ENCODE measurements around the gene FIBCD1. TPM values are rescaled to one million over a fixed set of nuclear protein-coding genes. Genes with fewer than 3 reads are reported as not detected.

Gene FIBCD1
- total and polyA plus RNA-seq, 2 experiments from 2014 or later, result 4.4 to 5.6 TPM

DNA sequence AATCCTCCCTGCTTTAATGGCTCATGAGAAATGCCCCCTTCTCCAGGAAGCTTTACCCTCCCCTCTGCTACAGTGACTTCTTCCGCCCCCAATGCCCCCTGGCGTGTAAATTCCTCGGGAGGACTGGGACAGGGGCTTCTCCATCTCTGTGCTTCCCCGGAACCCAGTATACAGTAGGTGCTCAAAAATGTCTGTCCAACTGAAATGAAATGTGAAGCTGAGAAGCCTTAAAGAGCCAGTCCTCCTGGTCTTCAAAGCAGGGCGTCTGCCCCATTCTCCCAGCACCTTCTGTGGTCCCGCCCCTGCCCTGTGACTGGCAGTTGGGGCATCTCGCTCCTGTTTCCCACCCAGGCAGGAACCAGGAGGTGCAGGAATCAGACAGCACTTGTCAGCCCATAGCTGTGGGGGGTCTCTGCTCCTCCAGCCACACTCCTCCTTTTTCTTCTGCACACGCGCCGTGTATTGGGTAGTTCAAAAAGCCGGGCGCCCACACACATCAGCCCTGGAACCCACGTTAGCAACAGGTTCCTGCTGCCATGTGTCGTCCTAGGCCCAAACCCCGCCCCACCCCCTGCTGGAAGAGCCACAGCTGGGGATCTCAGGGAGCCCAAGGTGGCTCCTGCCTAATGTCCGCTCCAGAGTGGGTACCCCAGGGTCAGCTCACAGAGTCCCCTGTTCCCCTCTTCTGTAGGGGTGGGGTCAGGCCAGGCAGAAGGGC is 16.0 kb downstream of the FIBCD1 start:
- no peaks in the 10 kb centered on the region for H3K36me3 Mint-ChIP-seq (ENCODE audit: low read depth)

More for the DNA sequence above, 16.0 kb downstream of the FIBCD1 start:
- H4K20me1 ChIP-seq (replicated peaks; ENCODE audit: insufficient read depth), result no peaks in the 10 kb centered on the region
- no peak overlapping the region for H3K4me3 ChIP-seq
- no peaks in the 10 kb centered on the region for H3K9me2 ChIP-seq (ENCODE audit: insufficient read depth)
- no peaks in the 10 kb centered on the region for H3K36me3 ChIP-seq (ENCODE audit: insufficient read depth)
- H3K4me1 Mint-ChIP-seq, result peaks cover 11% of the 10 kb centered on the region
- peak; percentile 13 for ATAC-seq
- H3F3A ChIP-seq (replicated peaks; ENCODE audit: low read depth), result no peaks in the 10 kb centered on the region
- H3K27me3 ChIP-seq (ENCODE audit: insufficient read depth), result no peaks in the 10 kb centered on the region
- no peak overlapping the region for H3K27ac ChIP-seq (ENCODE audit: low read depth)
- no peak overlapping the region for H3K27ac Mint-ChIP-seq
- H3K4me1 ChIP-seq (ENCODE audit: insufficient read depth), result no peaks in the 10 kb centered on the region
- peaks cover 8% of the 10 kb centered on the region for H3K27me3 Mint-ChIP-seq (ENCODE audit: insufficient read depth, low read depth, poor library complexity)
- no peak for DNase-seq (ENCODE audit: low spot score)
- H3K4me2 ChIP-seq, result no peak overlapping the region
- TF ChIP-seq JUNB (IDR thresholded peaks at IDR 0.05; ENCODE audit: unreplicated experiment) (no peak), NANOG (IDR thresholded peaks at IDR 0.05; ENCODE audit: borderline replicate concordance) (no peak), EZH2phosphoT487 (IDR thresholded peaks at IDR 0.05; ENCODE audit: unreplicated experiment) (no peak), STAT1 (IDR thresholded peaks at IDR 0.05; ENCODE audit: unreplicated experiment) (no peak), EZH2 (IDR thresholded peaks at IDR 0.05; ENCODE audit: low read depth, unreplicated experiment) (no peak), ZNF114 (CRISPR knock-in tag; IDR thresholded peaks at IDR 0.05) (no peak), POLR2AphosphoS5 (IDR thresholded peaks at IDR 0.05; ENCODE audit: low read depth) (no peak), CREB1 (CRISPR knock-in tag; IDR thresholded peaks at IDR 0.05; ENCODE audit: low read depth) (no peak), ZNF331 (CRISPR knock-in tag; IDR thresholded peaks at IDR 0.05; ENCODE audit: low read depth) (no peak)
- TF ChIP-seq, protein P1, sequence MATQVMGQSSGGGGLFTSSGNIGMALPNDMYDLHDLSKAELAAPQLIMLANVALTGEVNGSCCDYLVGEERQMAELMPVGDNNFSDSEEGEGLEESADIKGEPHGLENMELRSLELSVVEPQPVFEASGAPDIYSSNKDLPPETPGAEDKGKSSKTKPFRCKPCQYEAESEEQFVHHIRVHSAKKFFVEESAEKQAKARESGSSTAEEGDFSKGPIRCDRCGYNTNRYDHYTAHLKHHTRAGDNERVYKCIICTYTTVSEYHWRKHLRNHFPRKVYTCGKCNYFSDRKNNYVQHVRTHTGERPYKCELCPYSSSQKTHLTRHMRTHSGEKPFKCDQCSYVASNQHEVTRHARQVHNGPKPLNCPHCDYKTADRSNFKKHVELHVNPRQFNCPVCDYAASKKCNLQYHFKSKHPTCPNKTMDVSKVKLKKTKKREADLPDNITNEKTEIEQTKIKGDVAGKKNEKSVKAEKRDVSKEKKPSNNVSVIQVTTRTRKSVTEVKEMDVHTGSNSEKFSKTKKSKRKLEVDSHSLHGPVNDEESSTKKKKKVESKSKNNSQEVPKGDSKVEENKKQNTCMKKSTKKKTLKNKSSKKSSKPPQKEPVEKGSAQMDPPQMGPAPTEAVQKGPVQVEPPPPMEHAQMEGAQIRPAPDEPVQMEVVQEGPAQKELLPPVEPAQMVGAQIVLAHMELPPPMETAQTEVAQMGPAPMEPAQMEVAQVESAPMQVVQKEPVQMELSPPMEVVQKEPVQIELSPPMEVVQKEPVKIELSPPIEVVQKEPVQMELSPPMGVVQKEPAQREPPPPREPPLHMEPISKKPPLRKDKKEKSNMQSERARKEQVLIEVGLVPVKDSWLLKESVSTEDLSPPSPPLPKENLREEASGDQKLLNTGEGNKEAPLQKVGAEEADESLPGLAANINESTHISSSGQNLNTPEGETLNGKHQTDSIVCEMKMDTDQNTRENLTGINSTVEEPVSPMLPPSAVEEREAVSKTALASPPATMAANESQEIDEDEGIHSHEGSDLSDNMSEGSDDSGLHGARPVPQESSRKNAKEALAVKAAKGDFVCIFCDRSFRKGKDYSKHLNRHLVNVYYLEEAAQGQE (IDR thresholded peaks at IDR 0.05; ENCODE audit: unreplicated experiment), result no peak
- TF ChIP-seq, protein P2, sequence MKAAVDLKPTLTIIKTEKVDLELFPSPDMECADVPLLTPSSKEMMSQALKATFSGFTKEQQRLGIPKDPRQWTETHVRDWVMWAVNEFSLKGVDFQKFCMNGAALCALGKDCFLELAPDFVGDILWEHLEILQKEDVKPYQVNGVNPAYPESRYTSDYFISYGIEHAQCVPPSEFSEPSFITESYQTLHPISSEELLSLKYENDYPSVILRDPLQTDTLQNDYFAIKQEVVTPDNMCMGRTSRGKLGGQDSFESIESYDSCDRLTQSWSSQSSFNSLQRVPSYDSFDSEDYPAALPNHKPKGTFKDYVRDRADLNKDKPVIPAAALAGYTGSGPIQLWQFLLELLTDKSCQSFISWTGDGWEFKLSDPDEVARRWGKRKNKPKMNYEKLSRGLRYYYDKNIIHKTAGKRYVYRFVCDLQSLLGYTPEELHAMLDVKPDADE (IDR thresholded peaks at IDR 0.05), result no peak
- TF ChIP-seq, protein P3, sequence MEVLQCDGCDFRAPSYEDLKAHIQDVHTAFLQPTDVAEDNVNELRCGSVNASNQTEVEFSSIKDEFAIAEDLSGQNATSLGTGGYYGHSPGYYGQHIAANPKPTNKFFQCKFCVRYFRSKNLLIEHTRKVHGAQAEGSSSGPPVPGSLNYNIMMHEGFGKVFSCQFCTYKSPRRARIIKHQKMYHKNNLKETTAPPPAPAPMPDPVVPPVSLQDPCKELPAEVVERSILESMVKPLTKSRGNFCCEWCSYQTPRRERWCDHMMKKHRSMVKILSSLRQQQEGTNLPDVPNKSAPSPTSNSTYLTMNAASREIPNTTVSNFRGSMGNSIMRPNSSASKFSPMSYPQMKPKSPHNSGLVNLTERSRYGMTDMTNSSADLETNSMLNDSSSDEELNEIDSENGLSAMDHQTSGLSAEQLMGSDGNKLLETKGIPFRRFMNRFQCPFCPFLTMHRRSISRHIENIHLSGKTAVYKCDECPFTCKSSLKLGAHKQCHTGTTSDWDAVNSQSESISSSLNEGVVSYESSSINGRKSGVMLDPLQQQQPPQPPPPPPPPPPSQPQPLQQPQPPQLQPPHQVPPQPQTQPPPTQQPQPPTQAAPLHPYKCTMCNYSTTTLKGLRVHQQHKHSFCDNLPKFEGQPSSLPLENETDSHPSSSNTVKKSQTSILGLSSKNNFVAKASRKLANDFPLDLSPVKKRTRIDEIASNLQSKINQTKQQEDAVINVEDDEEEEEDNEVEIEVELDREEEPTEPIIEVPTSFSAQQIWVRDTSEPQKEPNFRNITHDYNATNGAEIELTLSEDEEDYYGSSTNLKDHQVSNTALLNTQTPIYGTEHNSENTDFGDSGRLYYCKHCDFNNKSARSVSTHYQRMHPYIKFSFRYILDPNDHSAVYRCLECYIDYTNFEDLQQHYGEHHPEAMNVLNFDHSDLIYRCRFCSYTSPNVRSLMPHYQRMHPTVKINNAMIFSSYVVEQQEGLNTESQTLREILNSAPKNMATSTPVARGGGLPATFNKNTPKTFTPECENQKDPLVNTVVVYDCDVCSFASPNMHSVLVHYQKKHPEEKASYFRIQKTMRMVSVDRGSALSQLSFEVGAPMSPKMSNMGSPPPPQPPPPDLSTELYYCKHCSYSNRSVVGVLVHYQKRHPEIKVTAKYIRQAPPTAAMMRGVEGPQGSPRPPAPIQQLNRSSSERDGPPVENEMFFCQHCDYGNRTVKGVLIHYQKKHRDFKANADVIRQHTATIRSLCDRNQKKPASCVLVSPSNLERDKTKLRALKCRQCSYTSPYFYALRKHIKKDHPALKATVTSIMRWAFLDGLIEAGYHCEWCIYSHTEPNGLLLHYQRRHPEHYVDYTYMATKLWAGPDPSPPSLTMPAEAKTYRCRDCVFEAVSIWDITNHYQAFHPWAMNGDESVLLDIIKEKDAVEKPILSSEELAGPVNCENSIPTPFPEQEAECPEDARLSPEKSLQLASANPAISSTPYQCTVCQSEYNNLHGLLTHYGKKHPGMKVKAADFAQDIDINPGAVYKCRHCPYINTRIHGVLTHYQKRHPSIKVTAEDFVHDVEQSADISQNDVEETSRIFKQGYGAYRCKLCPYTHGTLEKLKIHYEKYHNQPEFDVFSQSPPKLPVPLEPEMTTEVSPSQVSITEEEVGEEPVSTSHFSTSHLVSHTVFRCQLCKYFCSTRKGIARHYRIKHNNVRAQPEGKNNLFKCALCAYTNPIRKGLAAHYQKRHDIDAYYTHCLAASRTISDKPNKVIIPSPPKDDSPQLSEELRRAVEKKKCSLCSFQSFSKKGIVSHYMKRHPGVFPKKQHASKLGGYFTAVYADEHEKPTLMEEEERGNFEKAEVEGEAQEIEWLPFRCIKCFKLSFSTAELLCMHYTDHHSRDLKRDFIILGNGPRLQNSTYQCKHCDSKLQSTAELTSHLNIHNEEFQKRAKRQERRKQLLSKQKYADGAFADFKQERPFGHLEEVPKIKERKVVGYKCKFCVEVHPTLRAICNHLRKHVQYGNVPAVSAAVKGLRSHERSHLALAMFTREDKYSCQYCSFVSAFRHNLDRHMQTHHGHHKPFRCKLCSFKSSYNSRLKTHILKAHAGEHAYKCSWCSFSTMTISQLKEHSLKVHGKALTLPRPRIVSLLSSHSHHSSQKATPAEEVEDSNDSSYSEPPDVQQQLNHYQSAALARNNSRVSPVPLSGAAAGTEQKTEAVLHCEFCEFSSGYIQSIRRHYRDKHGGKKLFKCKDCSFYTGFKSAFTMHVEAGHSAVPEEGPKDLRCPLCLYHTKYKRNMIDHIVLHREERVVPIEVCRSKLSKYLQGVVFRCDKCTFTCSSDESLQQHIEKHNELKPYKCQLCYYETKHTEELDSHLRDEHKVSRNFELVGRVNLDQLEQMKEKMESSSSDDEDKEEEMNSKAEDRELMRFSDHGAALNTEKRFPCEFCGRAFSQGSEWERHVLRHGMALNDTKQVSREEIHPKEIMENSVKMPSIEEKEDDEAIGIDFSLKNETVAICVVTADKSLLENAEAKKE (CRISPR knock-in tag; IDR thresholded peaks at IDR 0.05), result no peak
- TF ChIP-seq, protein P4, sequence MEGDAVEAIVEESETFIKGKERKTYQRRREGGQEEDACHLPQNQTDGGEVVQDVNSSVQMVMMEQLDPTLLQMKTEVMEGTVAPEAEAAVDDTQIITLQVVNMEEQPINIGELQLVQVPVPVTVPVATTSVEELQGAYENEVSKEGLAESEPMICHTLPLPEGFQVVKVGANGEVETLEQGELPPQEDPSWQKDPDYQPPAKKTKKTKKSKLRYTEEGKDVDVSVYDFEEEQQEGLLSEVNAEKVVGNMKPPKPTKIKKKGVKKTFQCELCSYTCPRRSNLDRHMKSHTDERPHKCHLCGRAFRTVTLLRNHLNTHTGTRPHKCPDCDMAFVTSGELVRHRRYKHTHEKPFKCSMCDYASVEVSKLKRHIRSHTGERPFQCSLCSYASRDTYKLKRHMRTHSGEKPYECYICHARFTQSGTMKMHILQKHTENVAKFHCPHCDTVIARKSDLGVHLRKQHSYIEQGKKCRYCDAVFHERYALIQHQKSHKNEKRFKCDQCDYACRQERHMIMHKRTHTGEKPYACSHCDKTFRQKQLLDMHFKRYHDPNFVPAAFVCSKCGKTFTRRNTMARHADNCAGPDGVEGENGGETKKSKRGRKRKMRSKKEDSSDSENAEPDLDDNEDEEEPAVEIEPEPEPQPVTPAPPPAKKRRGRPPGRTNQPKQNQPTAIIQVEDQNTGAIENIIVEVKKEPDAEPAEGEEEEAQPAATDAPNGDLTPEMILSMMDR (conservative IDR thresholded peaks at IDR 0.05; ENCODE audit: low read depth in 2 of 2), result no peak
- H2AFZ ChIP-seq, result no peak overlapping the region
- no peak overlapping the region; the same call in 2 of the 3 replicates for H3K4me3 Mint-ChIP-seq
- H3K9me3 Mint-ChIP-seq, result no peaks in the 10 kb centered on the region
- H3K79me2 ChIP-seq (replicated peaks; ENCODE audit: insufficient read depth), result no peaks in the 10 kb centered on the region

All from GM23338 (cell line).